Measurements from ENCODE around the gene MPG. TPM values are rescaled to one million over a fixed set of nuclear protein-coding genes. Genes with fewer than 3 reads are reported as not detected.

Gene MPG
- total and polyA plus RNA-seq, 2 experiments from 2014 or later, result 38.0 to 91.1 TPM

- Histone ChIP-seq H3K36me3 (ENCODE audit: insufficient read depth) (peaks cover 19% of the 10 kb centered on the region), H3K9me2 (ENCODE audit: insufficient read depth) (no peaks in the 10 kb centered on the region), H4K20me1 (replicated peaks; ENCODE audit: insufficient read depth) (peaks cover 14% of the 10 kb centered on the region), H3K79me2 (replicated peaks; ENCODE audit: insufficient read depth) (peaks cover 48% of the 10 kb centered on the region), H3K27me3 (ENCODE audit: insufficient read depth) (no peaks in the 10 kb centered on the region), H3K4me1 (ENCODE audit: insufficient read depth) (peaks cover 6% of the 10 kb centered on the region; the same call in 1 of the 2 replicates), H3F3A (replicated peaks; ENCODE audit: low read depth) (0 out of 2 replicates have a peak, but pooled peaks cover 6% of the 10 kb centered on the region), H3K4me3 (peak overlapping the region; percentile 87), H2AFZ (peak overlapping the region; percentile 93; the same call in 1 of the 2 replicates), H3K27ac (ENCODE audit: low read depth) (no peak overlapping the region), H3K4me2 (peak overlapping the region; percentile 83)
- H3K27me3 Mint-ChIP-seq (ENCODE audit: insufficient read depth, low read depth, poor library complexity), result peaks cover 13% of the 10 kb centered on the region
- no peak for DNase-seq (ENCODE audit: low spot score)
- no peak overlapping the region for H3K27ac Mint-ChIP-seq
- peaks cover 3% of the 10 kb centered on the region for H3K9me3 Mint-ChIP-seq
- H3K36me3 Mint-ChIP-seq (ENCODE audit: low read depth), result peaks cover 75% of the 10 kb centered on the region
- peaks cover 6% of the 10 kb centered on the region; the same call in 2 of the 3 replicates for H3K4me1 Mint-ChIP-seq
- H3K4me3 Mint-ChIP-seq, result peak overlapping the region; percentile 98
- ATAC-seq, result no peak
- no peak for TF ChIP-seq CREB1 (CRISPR knock-in tag; IDR thresholded peaks at IDR 0.05; ENCODE audit: low read depth)
- no peak for TF ChIP-seq EZH2 (IDR thresholded peaks at IDR 0.05; ENCODE audit: low read depth, unreplicated experiment)
Observed at GRCh38 chr16:54237-54581, 23.8 kb upstream of the MPG start.

GRCh38 chr16:55571-56136 lies 22.4 kb upstream of the MPG start:
- no peak for DNase-seq (ENCODE audit: low spot score)
- Histone ChIP-seq H3K9me2 (ENCODE audit: insufficient read depth) (no peaks in the 10 kb centered on the region), H3K4me1 (ENCODE audit: insufficient read depth) (peaks cover 6% of the 10 kb centered on the region; the same call in 1 of the 2 replicates), H3K27me3 (ENCODE audit: insufficient read depth) (no peaks in the 10 kb centered on the region), H2AFZ (no peak overlapping the region), H3K4me3 (no peak overlapping the region), H3K4me2 (no peak overlapping the region), H4K20me1 (replicated peaks; ENCODE audit: insufficient read depth) (peaks cover 7% of the 10 kb centered on the region), H3F3A (replicated peaks; ENCODE audit: low read depth) (0 out of 2 replicates have a peak, but pooled peaks cover 6% of the 10 kb centered on the region), H3K36me3 (ENCODE audit: insufficient read depth) (peaks cover 14% of the 10 kb centered on the region), H3K79me2 (replicated peaks; ENCODE audit: insufficient read depth) (peaks cover 35% of the 10 kb centered on the region), H3K27ac (ENCODE audit: low read depth) (no peak overlapping the region)
- H3K27me3 Mint-ChIP-seq (ENCODE audit: insufficient read depth, low read depth, poor library complexity), result peaks cover 16% of the 10 kb centered on the region
- peak overlapping the region; percentile 32; the same call in 2 of the 3 replicates for H3K4me3 Mint-ChIP-seq
- H3K36me3 Mint-ChIP-seq (ENCODE audit: low read depth), result peaks cover 75% of the 10 kb centered on the region
- H3K27ac Mint-ChIP-seq, result no peak overlapping the region
- peaks cover 3% of the 10 kb centered on the region for H3K9me3 Mint-ChIP-seq
- H3K4me1 Mint-ChIP-seq, result peaks cover 6% of the 10 kb centered on the region; the same call in 2 of the 3 replicates
- no peak for ATAC-seq
- TF ChIP-seq POLR2AphosphoS5 (IDR thresholded peaks at IDR 0.05; ENCODE audit: low read depth) (no peak), ZNF331 (CRISPR knock-in tag; IDR thresholded peaks at IDR 0.05; ENCODE audit: low read depth) (no peak), CTCF (conservative IDR thresholded peaks at IDR 0.05; ENCODE audit: low read depth in 2 of 2) (no peak), EZH2 (IDR thresholded peaks at IDR 0.05; ENCODE audit: low read depth, unreplicated experiment) (no peak), CREB1 (CRISPR knock-in tag; IDR thresholded peaks at IDR 0.05; ENCODE audit: low read depth) (no peak), JUNB (IDR thresholded peaks at IDR 0.05; ENCODE audit: unreplicated experiment) (no peak), EZH2phosphoT487 (IDR thresholded peaks at IDR 0.05; ENCODE audit: unreplicated experiment) (no peak), STAT1 (IDR thresholded peaks at IDR 0.05; ENCODE audit: unreplicated experiment) (no peak), REST (IDR thresholded peaks at IDR 0.05; ENCODE audit: unreplicated experiment) (no peak), ETS1 (IDR thresholded peaks at IDR 0.05) (no peak), NANOG (IDR thresholded peaks at IDR 0.05; ENCODE audit: borderline replicate concordance) (no peak)

Data from GM23338 (cell line).